SK-N-SH treated with all-trans-retinoic acid at 6 μM for 48 hours (cell line): Measurements from ENCODE around the gene ROBO2.

ENCODE experiments used
- ATAC-seq: fragments of 200-7000 bp; cut with Tn5 transposase; 3 replicates; pipeline ENCODE4 v1.9.1; 2020; ENCODE audit warnings: mild to moderate bottlenecking, moderate library complexity
- ARNTL ChIP-seq: fragments of 450-650 bp; formaldehyde crosslinking; IDR thresholded peaks from 2 replicates; pipeline ENCODE4 v1.5.0; 2020; ENCODE audit warnings: low read depth, mild to moderate bottlenecking, moderate library complexity, borderline replicate concordance
- BACH2 ChIP-seq: fragments of 250-450 bp; sonication (Bioruptor Pico); IDR thresholded peaks from 2 replicates; pipeline ENCODE4 v1.9.0; 2021; ENCODE audit warnings: mild to moderate bottlenecking, borderline replicate concordance
- CSDC2 ChIP-seq: fragments of 250-450 bp; sonication (Bioruptor Pico); IDR thresholded peaks from 2 replicates; pipeline ENCODE4 v1.5.0; 2020; ENCODE audit warnings: mild to moderate bottlenecking, moderate library complexity
- ESRRG ChIP-seq: fragments of 250-450 bp; sonication (Bioruptor Pico); IDR thresholded peaks from 2 replicates; pipeline ENCODE4 v1.6.1; 2021; ENCODE audit warnings: mild to moderate bottlenecking
- GLIS3 ChIP-seq: fragments of 250-450 bp; sonication (Bioruptor Pico); IDR thresholded peaks from 2 replicates; pipeline ENCODE4 v1.5.0; 2020; ENCODE audit warnings: mild to moderate bottlenecking, moderate library complexity
- OSR1 ChIP-seq: fragments of 250-450 bp; sonication (Bioruptor Pico); IDR thresholded peaks from 2 replicates; pipeline ENCODE4 v1.8.0; 2022; ENCODE audit warnings: moderate library complexity, mild to moderate bottlenecking, inconsistent platforms
- POU6F1 ChIP-seq: fragments of 250-450 bp; sonication (Bioruptor Pico); IDR thresholded peaks from 2 replicates; pipeline ENCODE4 v1.8.0; 2021; ENCODE audit warnings: low read depth, mild to moderate bottlenecking, moderate library complexity, borderline replicate concordance
- PPARA ChIP-seq: fragments of 250-450 bp; sonication (Bioruptor Pico); IDR thresholded peaks from 2 replicates; pipeline ENCODE4 v1.5.0; 2020; ENCODE audit warnings: mild to moderate bottlenecking, borderline replicate concordance
- RARB ChIP-seq: fragments of 250-450 bp; sonication (Bioruptor Pico); IDR thresholded peaks from 2 replicates; pipeline ENCODE4 v1.8.0; 2021; ENCODE audit warnings: mild to moderate bottlenecking, moderate library complexity
- SNAI2 ChIP-seq: fragments of 250-450 bp; sonication (Bioruptor Pico); IDR thresholded peaks from 2 replicates; pipeline ENCODE4 v1.5.0; 2020; ENCODE audit warnings: mild to moderate bottlenecking, moderate library complexity
- TCF4 ChIP-seq: fragments of 250-450 bp; sonication (Bioruptor Pico); IDR thresholded peaks from 2 replicates; pipeline ENCODE4 v1.8.0; 2021; ENCODE audit warnings: mild to moderate bottlenecking, moderate library complexity, borderline replicate concordance
- TOX ChIP-seq: fragments of 250-450 bp; sonication (Bioruptor Pico); IDR thresholded peaks from 2 replicates; pipeline ENCODE4 v1.8.0; 2021; ENCODE audit warnings: mild to moderate bottlenecking, moderate library complexity, borderline replicate concordance
- ZC3H10 ChIP-seq: fragments of 250-450 bp; sonication (Bioruptor Pico); IDR thresholded peaks from 2 replicates; pipeline ENCODE4 v1.5.1; 2021; ENCODE audit warnings: mild to moderate bottlenecking, moderate library complexity
- ZFP3 ChIP-seq: fragments of 250-450 bp; sonication (Bioruptor Pico); IDR thresholded peaks from 2 replicates; pipeline ENCODE4 v1.5.0; 2020; ENCODE audit warnings: mild to moderate bottlenecking, moderate library complexity
- ZFP30 ChIP-seq: fragments of 450-650 bp; formaldehyde crosslinking; IDR thresholded peaks from 2 replicates; pipeline ENCODE4 v1.5.0; 2022; ENCODE audit warnings: mild to moderate bottlenecking, moderate library complexity
- ZNF565 ChIP-seq: fragments of 450-650 bp; formaldehyde crosslinking; conservative IDR thresholded peaks from 2 replicates; pipeline ENCODE4 v1.5.0; 2020; ENCODE audit warnings: low read depth, mild to moderate bottlenecking, moderate library complexity
- ZNF70 ChIP-seq: fragments of 450-650 bp; formaldehyde crosslinking; IDR thresholded peaks from 2 replicates; pipeline ENCODE4 v1.5.0; 2020; ENCODE audit warnings: mild to moderate bottlenecking, moderate library complexity
- ZNF8 ChIP-seq: fragments of 450-650 bp; formaldehyde crosslinking; IDR thresholded peaks from 2 replicates; pipeline ENCODE4 v1.5.0; 2020; ENCODE audit warnings: mild to moderate bottlenecking, moderate library complexity
- TF ChIP-seq, protein P1 (sequence below): fragments of 250-450 bp; sonication (Bioruptor Pico); IDR thresholded peaks from 2 replicates; pipeline ENCODE4 v1.5.1; 2021; ENCODE audit warnings: mild to moderate bottlenecking, moderate library complexity
- TF ChIP-seq, protein P2 (sequence below): fragments of 250-450 bp; sonication (Bioruptor Pico); IDR thresholded peaks from 2 replicates; pipeline ENCODE4 v1.5.0; 2020; ENCODE audit warnings: mild to moderate bottlenecking, moderate library complexity

The ROBO2 gene

DNA sequence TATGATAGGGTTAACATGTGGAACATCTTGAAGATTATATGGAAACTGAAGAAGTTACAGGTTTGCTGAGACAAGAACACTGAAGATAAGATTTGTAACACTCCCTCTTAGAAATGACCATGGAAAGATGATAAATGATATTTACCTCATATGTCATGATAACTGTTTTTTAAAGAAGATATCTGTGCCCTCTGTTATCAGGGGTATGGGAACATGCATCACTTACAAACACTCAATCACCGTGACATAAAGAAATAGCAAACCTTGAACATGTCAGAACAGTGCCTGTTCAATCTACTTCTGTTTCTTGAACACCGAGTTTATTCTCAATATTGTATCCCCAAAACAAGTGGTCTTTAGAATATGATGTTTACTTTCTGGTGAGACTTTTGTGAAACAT lies 149.4 kb downstream of the ROBO2 start:
- ATAC-seq: no peak
- TF ChIP-seq ZFP3 (CRISPR knock-in tag) (no peak), ZC3H10 (no peak), RARB (CRISPR knock-in tag) (no peak), BACH2 (CRISPR knock-in tag) (no peak), ZNF70 (no peak), ESRRG (CRISPR knock-in tag) (no peak), TCF4 (CRISPR knock-in tag) (no peak), ZNF8 (CRISPR knock-in tag) (no peak)
- TF ChIP-seq, all 23 proteins: peak for 0

DNA sequence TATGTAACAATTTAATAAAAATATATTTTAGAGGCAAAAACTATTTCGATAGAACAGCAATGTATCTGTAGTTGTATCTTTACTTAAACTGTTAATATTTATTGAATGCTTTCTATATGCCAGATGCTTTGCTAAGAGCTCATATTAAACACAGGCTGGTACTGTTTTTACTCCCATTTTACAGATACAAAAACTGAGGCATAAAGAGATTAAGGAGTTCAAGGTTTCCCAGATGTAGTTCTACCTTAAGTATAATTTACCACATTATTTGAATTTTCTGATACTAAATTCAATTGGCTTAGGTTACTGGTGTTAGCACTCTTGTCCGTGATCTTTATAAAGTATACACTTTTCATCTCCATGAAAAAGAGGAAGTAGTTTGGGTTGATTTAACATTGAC lies 149.8 kb downstream of the ROBO2 start:
- ATAC-seq: no peak
- no peak for TF ChIP-seq TOX
- TF ChIP-seq, protein P1, sequence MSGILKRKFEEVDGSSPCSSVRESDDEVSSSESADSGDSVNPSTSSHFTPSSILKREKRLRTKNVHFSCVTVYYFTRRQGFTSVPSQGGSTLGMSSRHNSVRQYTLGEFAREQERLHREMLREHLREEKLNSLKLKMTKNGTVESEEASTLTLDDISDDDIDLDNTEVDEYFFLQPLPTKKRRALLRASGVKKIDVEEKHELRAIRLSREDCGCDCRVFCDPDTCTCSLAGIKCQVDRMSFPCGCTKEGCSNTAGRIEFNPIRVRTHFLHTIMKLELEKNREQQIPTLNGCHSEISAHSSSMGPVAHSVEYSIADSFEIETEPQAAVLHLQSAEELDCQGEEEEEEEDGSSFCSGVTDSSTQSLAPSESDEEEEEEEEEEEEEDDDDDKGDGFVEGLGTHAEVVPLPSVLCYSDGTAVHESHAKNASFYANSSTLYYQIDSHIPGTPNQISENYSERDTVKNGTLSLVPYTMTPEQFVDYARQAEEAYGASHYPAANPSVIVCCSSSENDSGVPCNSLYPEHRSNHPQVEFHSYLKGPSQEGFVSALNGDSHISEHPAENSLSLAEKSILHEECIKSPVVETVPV (CRISPR knock-in tag): no peak
- no peak for TF ChIP-seq ZNF8 (CRISPR knock-in tag)
- TF ChIP-seq SNAI2 (CRISPR knock-in tag): no peak
- no peak for TF ChIP-seq CSDC2 (CRISPR knock-in tag)
- no peak for TF ChIP-seq ESRRG (CRISPR knock-in tag)
- TF ChIP-seq ZNF70: no peak
- TF ChIP-seq TCF4 (CRISPR knock-in tag): no peak
- TF ChIP-seq PPARA (CRISPR knock-in tag): no peak
- no peak for TF ChIP-seq POU6F1
- no peak for TF ChIP-seq GLIS3 (CRISPR knock-in tag)
- TF ChIP-seq ARNTL: no peak
- TF ChIP-seq BACH2 (CRISPR knock-in tag): no peak
- TF ChIP-seq, protein P2, sequence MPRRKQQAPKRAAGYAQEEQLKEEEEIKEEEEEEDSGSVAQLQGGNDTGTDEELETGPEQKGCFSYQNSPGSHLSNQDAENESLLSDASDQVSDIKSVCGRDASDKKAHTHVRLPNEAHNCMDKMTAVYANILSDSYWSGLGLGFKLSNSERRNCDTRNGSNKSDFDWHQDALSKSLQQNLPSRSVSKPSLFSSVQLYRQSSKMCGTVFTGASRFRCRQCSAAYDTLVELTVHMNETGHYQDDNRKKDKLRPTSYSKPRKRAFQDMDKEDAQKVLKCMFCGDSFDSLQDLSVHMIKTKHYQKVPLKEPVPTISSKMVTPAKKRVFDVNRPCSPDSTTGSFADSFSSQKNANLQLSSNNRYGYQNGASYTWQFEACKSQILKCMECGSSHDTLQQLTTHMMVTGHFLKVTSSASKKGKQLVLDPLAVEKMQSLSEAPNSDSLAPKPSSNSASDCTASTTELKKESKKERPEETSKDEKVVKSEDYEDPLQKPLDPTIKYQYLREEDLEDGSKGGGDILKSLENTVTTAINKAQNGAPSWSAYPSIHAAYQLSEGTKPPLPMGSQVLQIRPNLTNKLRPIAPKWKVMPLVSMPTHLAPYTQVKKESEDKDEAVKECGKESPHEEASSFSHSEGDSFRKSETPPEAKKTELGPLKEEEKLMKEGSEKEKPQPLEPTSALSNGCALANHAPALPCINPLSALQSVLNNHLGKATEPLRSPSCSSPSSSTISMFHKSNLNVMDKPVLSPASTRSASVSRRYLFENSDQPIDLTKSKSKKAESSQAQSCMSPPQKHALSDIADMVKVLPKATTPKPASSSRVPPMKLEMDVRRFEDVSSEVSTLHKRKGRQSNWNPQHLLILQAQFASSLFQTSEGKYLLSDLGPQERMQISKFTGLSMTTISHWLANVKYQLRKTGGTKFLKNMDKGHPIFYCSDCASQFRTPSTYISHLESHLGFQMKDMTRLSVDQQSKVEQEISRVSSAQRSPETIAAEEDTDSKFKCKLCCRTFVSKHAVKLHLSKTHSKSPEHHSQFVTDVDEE (CRISPR knock-in tag): no peak
- no peak for TF ChIP-seq RARB (CRISPR knock-in tag)
- TF ChIP-seq, all 23 proteins: peak for 0

GRCh38 chr3:77190374-77190773 lies 150.5 kb downstream of the ROBO2 start:
- ATAC-seq: no peak
- TF ChIP-seq ZNF565 (CRISPR knock-in tag) (no peak), CSDC2 (CRISPR knock-in tag) (no peak), OSR1 (no peak), ZFP30 (CRISPR knock-in tag) (no peak), POU6F1 (no peak), ZNF8 (CRISPR knock-in tag) (no peak)
- TF ChIP-seq, protein P1 (CRISPR knock-in tag): no peak

- TF ChIP-seq POU6F1: no peak
- TF ChIP-seq ZNF70: no peak
- no peak for TF ChIP-seq TOX
- no peak for TF ChIP-seq PPARA (CRISPR knock-in tag)
- TF ChIP-seq, protein P1 (CRISPR knock-in tag): no peak
- TF ChIP-seq GLIS3 (CRISPR knock-in tag): no peak
- no peak for ATAC-seq
These were observed 151.1 kb downstream of the ROBO2 start for GRCh38 chr3:77191014-77191413.
